Measurements from ENCODE around the gene CDK16.
A peak's percentile ranks its signal among the peaks of the same experiment; 100 is the strongest.

Gene CDK16

DNA sequence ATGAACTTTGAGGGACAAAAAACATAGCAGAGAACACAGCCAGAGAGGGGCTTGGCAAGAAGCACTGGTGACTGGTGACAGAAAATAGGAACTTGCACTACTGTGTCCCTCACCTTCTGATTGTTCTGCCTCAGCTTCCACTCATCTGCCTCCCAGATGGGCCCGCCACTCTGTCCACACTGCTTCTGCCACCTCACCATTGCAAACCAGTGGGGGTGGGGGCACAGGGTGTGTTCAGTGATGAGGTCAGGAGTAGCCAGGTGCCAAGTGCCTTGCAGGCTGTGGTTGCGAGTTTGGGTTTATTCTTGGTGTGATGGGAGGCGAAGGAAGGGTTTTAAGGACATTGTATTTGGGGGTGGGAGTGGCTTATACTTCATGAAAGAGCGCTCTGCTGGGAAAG is 34.0 kb upstream of the CDK16 start:
- DNase-seq (ENCODE audit: low spot score) = no peak
- no peak for TF ChIP-seq CTCF (IDR thresholded peaks at IDR 0.05; ENCODE audit: borderline replicate concordance, control extremely low read depth, extremely low read depth, insufficient read depth, missing control alignments)
- in situ Hi-C loops (cut with MboI; ENCODE audit: low sequenced_read_pairs, unreplicated experiment) = no loop called here

DNA sequence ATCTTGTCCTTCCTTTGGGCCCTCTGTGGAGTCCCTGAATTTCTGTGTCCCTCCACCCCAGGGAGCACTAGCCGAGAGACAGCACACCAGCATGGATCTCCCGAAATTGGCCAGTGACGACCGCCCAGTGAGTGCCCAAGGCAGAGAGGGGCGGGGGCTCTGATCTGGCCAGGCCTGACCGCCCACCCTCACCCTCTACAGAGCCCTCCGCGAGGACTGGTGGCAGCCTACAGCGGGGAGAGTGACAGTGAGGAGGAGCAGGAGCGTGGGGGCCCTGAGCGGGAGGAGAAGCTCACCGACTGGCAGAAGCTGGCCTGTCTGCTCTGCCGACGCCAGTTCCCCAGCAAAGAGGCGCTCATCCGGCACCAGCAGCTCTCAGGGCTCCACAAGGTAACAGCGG is 33.2 kb upstream of the CDK16 start:
- in situ Hi-C loops (cut with MboI; ENCODE audit: low sequenced_read_pairs, unreplicated experiment) = no loop called here
- no peak for DNase-seq (ENCODE audit: low spot score)
- TF ChIP-seq CTCF (IDR thresholded peaks at IDR 0.05; ENCODE audit: borderline replicate concordance, control extremely low read depth, extremely low read depth, insufficient read depth, missing control alignments) = no peak

GRCh38 chrX:47186096-47186740 is 32.3 kb upstream of the CDK16 start:
- in situ Hi-C loops (cut with MboI; ENCODE audit: low sequenced_read_pairs, unreplicated experiment) = no loop called here
- DNase-seq (ENCODE audit: low spot score) = no peak
- TF ChIP-seq CTCF (IDR thresholded peaks at IDR 0.05; ENCODE audit: borderline replicate concordance, control extremely low read depth, extremely low read depth, insufficient read depth, missing control alignments) = no peak

- no peak for TF ChIP-seq CTCF (IDR thresholded peaks at IDR 0.05; ENCODE audit: borderline replicate concordance, control extremely low read depth, extremely low read depth, insufficient read depth, missing control alignments)
- in situ Hi-C loops (cut with MboI; ENCODE audit: low sequenced_read_pairs, unreplicated experiment) = no loop called here
- DNase-seq (ENCODE audit: low spot score) = no peak
These were observed 31.3 kb upstream of the CDK16 start for GRCh38 chrX:47187106-47187677.

DNA sequence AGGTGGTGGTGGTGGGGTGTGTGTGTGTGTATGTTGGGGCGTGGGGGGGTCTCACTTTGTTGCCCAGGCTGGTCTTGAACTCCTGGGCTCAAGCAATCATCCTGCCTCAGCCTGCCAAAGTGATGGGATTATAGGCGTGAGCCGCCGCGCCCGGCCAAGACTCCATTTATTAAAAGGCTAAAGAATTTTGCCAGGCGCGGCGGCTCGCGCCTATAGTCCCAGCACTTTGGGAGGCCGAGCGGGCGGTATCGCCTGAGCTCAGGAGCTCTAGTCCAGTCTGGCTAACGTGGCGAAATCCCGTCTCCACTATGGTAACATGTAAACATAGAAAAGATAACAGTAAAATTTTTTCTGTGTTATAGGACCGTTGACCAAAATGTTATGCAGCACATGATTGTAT is 28.6 kb upstream of the CDK16 start:
- no peak for DNase-seq (ENCODE audit: low spot score)
- in situ Hi-C loops (cut with MboI; ENCODE audit: low sequenced_read_pairs, unreplicated experiment) = loop anchor here (10.0 kb wide), 2 partner anchors 195 to 335 kb away; no protein-coding TSS in a partner anchor
- no peak for TF ChIP-seq CTCF (IDR thresholded peaks at IDR 0.05; ENCODE audit: borderline replicate concordance, control extremely low read depth, extremely low read depth, insufficient read depth, missing control alignments)

- in situ Hi-C loops (cut with MboI; ENCODE audit: low sequenced_read_pairs, unreplicated experiment) = loop anchor here (10.0 kb wide), 2 partner anchors 194 to 334 kb away; no protein-coding TSS in a partner anchor
- peak; percentile 90 for DNase-seq (ENCODE audit: low spot score)
- TF ChIP-seq CTCF (IDR thresholded peaks at IDR 0.05; ENCODE audit: borderline replicate concordance, control extremely low read depth, extremely low read depth, insufficient read depth, missing control alignments) = no peak
These were observed 27.8 kb upstream of the CDK16 start for GRCh38 chrX:47190445-47191269.

All from GM13976 (cell line).